AG09309 (cell line): ENCODE measurements around the gene RMP24.
"Not testable (repeated sequence)": the region's sequence is repeated elsewhere in the genome, so short reads cannot be mapped to it uniquely, and the experiment has no call there.

Experiments
- DNase-seq: peaks from one replicate; pipeline ENCODE4 v3.0.0-alpha.2; 2010; ENCODE audit warnings: low read depth
- H3K4me3 ChIP-seq: 2 replicates; pipeline ENCODE4 v1.5.1; 2011; ENCODE audit warnings: mild to moderate bottlenecking, low read depth, low read length, moderate library complexity; ENCODE audit not compliant: control insufficient read depth
- TF ChIP-seq, protein P1 (sequence below): IDR thresholded peaks from 2 replicates; pipeline ENCODE4 v1.5.1; 2011; ENCODE audit warnings: mild to moderate bottlenecking, low read depth, low read length, inconsistent platforms; ENCODE audit not compliant: insufficient read depth, control insufficient read depth; ENCODE audit errors: missing control alignments

RMP24 gene

DNA sequence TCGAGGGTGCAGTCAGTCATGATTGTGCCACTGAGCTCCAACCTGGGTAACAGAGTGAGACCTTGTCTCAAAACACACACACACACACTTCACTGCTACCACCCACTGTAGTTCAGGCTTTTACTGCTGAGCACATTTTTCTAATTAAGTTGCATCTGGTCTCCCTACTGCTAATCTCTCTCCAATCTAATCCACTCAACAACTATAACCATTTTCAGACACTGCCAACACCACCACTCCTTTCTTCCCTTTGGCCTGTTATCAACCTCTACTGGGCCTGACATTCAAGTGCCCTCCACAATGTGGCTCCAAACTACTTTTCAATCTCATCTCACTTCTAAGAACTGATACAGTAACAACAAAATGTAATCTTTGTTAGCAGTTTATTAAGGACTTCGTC lies 44.8 kb downstream of the RMP24 start:
- TF ChIP-seq, protein P1, sequence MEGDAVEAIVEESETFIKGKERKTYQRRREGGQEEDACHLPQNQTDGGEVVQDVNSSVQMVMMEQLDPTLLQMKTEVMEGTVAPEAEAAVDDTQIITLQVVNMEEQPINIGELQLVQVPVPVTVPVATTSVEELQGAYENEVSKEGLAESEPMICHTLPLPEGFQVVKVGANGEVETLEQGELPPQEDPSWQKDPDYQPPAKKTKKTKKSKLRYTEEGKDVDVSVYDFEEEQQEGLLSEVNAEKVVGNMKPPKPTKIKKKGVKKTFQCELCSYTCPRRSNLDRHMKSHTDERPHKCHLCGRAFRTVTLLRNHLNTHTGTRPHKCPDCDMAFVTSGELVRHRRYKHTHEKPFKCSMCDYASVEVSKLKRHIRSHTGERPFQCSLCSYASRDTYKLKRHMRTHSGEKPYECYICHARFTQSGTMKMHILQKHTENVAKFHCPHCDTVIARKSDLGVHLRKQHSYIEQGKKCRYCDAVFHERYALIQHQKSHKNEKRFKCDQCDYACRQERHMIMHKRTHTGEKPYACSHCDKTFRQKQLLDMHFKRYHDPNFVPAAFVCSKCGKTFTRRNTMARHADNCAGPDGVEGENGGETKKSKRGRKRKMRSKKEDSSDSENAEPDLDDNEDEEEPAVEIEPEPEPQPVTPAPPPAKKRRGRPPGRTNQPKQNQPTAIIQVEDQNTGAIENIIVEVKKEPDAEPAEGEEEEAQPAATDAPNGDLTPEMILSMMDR = no peak
- no peak overlapping the region for H3K4me3 ChIP-seq
- DNase-seq = no peak

DNA sequence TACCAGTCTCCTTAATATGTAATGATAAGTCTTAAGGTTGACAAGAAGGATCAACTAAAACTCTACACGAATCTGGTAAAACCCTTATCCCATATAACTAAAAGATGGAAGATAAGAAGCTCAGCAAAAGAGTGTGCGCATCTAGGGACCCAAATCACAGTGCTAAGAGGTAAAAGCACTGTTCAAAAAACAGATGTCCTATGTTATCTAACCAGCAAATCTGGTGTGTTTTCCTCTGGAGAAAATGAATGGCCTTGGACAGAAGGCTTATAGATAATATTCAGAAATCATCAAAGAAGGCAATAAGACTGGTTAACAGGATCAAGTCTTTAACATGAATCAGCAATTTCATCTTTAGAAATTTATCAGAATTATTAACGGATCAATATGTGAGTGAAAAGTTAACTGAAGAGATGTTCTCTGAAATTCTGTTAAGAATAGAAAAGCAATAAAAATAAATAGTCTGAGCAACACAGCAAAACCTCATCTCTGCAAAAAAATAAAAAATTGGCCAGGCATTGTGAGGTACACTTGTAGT lies 47.8 kb downstream of the RMP24 start:
- DNase-seq = no peak
- H3K4me3 ChIP-seq = no peak overlapping the region
- TF ChIP-seq, protein P1 = no peak

DNA sequence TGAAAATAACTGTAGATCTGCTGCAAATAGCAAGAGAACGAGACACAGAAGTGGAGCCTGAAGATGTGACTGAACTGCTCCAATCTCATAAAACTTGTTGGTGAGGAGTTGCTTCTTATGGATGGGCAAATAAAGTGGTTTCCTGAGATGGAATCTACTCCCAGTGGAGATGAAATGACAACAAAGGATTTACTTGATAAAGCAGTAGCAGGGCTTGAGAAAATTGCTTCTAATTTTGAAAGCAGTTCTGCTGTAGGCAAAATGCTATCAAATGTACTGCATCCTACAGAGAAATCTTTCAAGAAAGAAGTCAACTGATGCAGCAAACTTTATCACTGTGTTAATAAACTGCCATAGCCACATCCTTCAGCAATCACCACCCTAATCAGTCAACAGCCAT lies 50.9 kb downstream of the RMP24 start:
- H3K4me3 ChIP-seq = no peak overlapping the region
- no peak for DNase-seq
- TF ChIP-seq, protein P1 = no peak

DNA sequence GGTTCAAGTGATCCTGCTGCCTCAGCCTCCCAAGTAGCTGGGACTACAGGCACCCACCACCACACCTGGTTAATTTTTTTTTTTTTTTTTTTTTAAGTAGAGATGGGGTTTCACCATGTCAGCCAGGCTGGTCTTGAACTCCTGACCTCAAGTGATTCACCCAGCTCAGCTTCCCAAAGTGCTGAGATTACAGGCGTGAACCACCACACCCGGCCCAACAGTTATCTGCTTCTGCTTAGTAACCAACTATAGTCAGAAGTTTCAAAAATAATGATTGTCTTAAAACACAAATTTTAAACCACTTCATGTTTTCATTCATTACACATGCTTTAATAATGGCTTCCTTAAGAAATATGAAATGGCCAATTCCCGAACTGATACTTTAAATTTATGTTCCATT lies 51.8 kb downstream of the RMP24 start:
- not testable (repeated sequence) for H3K4me3 ChIP-seq, DNase-seq

DNA sequence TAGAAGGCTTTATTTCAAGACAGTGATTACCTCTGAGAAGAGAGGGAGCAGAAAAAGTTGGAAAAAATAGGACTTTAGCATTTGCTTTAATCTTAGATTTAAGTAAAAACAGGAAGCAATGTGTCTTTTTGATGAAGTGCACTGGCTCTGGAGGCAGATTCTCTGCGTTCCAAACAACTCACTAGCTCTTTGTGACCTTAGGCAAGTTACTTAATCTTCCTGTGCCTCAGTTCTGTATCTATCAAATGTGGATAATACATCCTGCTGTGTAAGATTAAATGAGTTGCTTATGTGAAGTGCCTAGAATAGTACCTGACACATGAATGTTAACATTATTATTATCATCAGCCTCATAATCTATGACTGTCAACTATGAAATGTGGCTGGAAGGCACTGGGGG lies 52.5 kb downstream of the RMP24 start:
- no peak for DNase-seq
- no peak overlapping the region for H3K4me3 ChIP-seq
- TF ChIP-seq, protein P1 = no peak

DNA sequence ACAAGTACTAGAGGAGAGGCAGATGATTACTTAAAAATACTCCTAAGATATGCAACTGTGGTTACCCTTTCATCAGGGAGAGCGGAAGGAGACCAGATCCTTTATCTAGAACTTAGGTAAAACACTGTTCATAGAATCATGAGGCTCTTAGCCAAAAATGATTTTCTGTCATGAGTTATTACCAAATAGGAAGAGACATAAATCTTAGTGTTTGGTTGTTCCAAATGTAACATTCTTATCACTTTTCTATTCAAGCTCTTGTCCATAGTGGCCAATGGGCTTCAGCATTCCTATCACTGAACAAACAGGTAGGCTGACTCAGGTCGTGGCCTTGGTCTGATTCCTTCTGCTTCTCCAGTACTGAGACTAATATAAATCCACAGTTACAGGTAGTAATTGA lies 56.4 kb downstream of the RMP24 start:
- no peak overlapping the region for H3K4me3 ChIP-seq
- no peak for DNase-seq
- TF ChIP-seq, protein P1 = no peak
